ENCODE results near the gene CPM.

DNA sequence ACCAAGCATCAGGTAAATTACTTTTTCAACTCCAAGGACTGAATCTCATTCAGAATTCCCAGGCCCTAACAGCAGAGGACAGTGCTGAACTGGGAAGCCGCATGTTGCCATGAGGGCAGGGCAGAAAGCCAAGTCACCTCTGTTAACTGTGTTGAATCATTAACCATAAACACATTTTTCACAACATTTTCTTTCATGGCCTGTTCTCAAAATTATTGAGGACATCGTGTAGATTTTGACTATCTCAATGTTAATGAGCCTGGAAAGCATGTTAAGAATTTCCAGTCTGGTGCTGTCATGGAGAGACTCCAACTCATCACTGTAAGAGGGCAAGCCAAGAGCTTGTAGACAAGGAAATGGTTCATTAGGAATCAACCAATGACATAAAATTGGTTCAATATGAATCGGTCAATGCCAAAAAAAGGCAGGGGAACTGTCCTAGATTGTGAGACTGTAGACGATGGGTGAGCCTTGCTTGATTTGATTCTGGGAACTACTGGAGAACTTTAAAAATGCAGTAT, 33.7 kb downstream of the CPM start:
- no peak for TF ChIP-seq SMAD4 (CRISPR knock-in tag; IDR thresholded peaks at IDR 0.05)
- TF ChIP-seq CBFB (CRISPR knock-in tag; IDR thresholded peaks at IDR 0.05; ENCODE audit: low read depth): no peak
- no peak for TF ChIP-seq TEAD1 (CRISPR knock-in tag; IDR thresholded peaks at IDR 0.05)
- TF ChIP-seq, protein P1, sequence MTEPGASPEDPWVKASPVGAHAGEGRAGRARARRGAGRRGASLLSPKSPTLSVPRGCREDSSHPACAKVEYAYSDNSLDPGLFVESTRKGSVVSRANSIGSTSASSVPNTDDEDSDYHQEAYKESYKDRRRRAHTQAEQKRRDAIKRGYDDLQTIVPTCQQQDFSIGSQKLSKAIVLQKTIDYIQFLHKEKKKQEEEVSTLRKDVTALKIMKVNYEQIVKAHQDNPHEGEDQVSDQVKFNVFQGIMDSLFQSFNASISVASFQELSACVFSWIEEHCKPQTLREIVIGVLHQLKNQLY (CRISPR knock-in tag; IDR thresholded peaks at IDR 0.05): no peak
- no peak for TF ChIP-seq ZNF232 (CRISPR knock-in tag; IDR thresholded peaks at IDR 0.05)
- TF ChIP-seq, protein P2, sequence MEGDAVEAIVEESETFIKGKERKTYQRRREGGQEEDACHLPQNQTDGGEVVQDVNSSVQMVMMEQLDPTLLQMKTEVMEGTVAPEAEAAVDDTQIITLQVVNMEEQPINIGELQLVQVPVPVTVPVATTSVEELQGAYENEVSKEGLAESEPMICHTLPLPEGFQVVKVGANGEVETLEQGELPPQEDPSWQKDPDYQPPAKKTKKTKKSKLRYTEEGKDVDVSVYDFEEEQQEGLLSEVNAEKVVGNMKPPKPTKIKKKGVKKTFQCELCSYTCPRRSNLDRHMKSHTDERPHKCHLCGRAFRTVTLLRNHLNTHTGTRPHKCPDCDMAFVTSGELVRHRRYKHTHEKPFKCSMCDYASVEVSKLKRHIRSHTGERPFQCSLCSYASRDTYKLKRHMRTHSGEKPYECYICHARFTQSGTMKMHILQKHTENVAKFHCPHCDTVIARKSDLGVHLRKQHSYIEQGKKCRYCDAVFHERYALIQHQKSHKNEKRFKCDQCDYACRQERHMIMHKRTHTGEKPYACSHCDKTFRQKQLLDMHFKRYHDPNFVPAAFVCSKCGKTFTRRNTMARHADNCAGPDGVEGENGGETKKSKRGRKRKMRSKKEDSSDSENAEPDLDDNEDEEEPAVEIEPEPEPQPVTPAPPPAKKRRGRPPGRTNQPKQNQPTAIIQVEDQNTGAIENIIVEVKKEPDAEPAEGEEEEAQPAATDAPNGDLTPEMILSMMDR (IDR thresholded peaks at IDR 0.05): no peak
- TF ChIP-seq, protein P3, sequence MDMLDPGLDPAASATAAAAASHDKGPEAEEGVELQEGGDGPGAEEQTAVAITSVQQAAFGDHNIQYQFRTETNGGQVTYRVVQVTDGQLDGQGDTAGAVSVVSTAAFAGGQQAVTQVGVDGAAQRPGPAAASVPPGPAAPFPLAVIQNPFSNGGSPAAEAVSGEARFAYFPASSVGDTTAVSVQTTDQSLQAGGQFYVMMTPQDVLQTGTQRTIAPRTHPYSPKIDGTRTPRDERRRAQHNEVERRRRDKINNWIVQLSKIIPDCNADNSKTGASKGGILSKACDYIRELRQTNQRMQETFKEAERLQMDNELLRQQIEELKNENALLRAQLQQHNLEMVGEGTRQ (CRISPR knock-in tag; IDR thresholded peaks at IDR 0.05): no peak
- no peak for TF ChIP-seq ZBTB21 (CRISPR knock-in tag; IDR thresholded peaks at IDR 0.05; ENCODE audit: borderline replicate concordance)
- TF ChIP-seq, protein P4, sequence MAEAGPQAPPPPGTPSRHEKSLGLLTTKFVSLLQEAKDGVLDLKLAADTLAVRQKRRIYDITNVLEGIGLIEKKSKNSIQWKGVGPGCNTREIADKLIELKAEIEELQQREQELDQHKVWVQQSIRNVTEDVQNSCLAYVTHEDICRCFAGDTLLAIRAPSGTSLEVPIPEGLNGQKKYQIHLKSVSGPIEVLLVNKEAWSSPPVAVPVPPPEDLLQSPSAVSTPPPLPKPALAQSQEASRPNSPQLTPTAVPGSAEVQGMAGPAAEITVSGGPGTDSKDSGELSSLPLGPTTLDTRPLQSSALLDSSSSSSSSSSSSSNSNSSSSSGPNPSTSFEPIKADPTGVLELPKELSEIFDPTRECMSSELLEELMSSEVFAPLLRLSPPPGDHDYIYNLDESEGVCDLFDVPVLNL (CRISPR knock-in tag; IDR thresholded peaks at IDR 0.05; ENCODE audit: borderline replicate concordance, low read depth): no peak
- TF ChIP-seq, protein P5, sequence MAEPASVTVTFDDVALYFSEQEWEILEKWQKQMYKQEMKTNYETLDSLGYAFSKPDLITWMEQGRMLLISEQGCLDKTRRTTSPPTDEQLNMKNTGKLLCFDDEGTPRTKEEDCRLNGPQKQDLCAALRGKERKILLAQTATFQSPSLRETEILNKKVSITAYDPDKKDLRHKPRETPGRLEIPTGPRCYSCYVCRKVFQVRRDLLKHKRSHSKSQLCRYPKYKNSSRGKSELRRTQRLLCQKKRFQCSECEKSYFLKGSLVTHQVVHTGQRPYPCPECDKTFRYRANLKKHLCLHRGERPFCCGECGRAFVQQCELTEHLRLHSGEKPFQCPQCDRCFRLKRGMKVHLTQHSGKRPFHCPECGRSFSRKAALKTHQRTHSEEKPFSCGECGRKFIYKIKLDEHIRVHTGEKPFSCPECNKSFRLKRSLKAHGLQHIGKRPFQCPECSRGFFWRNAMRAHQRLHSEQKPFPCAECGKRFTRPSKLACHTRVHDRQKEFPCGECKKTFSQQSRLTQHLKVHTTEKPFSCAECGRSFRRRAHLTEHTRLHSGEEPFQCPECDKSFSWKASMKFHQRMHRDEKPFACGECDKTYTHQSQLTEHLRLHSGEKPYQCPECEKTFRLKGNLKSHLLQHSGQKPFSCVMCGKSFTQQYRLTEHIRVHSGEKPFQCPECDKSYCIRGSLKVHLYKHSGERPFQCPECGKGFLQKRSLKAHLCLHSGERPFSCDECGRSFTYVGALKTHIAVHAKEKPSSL (CRISPR knock-in tag; conservative IDR thresholded peaks at IDR 0.05): no peak
- TF ChIP-seq, protein P6, sequence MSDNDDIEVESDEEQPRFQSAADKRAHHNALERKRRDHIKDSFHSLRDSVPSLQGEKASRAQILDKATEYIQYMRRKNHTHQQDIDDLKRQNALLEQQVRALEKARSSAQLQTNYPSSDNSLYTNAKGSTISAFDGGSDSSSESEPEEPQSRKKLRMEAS (CRISPR knock-in tag; IDR thresholded peaks at IDR 0.05): no peak
- TF ChIP-seq JUN (CRISPR knock-in tag; IDR thresholded peaks at IDR 0.05): no peak
- TF ChIP-seq, protein P7, sequence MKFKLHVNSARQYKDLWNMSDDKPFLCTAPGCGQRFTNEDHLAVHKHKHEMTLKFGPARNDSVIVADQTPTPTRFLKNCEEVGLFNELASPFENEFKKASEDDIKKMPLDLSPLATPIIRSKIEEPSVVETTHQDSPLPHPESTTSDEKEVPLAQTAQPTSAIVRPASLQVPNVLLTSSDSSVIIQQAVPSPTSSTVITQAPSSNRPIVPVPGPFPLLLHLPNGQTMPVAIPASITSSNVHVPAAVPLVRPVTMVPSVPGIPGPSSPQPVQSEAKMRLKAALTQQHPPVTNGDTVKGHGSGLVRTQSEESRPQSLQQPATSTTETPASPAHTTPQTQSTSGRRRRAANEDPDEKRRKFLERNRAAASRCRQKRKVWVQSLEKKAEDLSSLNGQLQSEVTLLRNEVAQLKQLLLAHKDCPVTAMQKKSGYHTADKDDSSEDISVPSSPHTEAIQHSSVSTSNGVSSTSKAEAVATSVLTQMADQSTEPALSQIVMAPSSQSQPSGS (CRISPR knock-in tag; IDR thresholded peaks at IDR 0.05; ENCODE audit: borderline replicate concordance, low read depth): no peak
- no peak for TF ChIP-seq SMAD3 (CRISPR knock-in tag; IDR thresholded peaks at IDR 0.05; ENCODE audit: borderline replicate concordance)

Measured in WTC11 (cell line).